ENCODE data around the gene ORAI3.

DNA sequence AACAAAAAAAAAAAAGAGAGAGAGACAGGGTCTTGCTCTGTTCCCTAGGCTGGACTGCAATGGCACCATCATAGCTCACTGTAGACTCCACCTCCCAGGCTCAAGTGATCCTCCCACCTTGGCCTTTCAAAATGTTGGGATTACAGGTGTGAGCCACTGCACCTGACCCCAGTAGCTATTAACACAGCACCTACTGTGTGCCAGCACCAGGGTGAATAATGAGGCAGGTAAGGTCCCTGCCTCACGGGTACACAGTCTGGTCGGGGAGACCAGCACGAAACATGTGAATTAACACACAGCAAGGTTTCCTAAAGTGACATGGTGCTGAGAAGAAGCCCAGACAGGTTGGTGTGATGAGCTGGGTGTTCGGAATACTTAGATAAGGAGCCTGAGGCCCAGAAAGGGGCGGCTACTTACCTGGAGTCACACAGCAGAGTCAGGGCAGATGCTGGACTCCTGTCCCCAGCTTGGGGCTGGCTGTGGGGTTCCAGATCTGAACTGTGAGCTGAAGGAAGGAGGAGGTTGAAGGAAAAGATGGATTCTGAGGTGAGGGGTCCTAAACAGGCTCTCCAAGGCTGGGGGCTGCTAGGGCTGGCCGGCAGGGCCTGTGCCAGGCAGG, 36.0 kb upstream of the ORAI3 start:
- TF ChIP-seq POLR2A (IDR thresholded peaks at IDR 0.05), result no peak
- TF ChIP-seq, protein P1, sequence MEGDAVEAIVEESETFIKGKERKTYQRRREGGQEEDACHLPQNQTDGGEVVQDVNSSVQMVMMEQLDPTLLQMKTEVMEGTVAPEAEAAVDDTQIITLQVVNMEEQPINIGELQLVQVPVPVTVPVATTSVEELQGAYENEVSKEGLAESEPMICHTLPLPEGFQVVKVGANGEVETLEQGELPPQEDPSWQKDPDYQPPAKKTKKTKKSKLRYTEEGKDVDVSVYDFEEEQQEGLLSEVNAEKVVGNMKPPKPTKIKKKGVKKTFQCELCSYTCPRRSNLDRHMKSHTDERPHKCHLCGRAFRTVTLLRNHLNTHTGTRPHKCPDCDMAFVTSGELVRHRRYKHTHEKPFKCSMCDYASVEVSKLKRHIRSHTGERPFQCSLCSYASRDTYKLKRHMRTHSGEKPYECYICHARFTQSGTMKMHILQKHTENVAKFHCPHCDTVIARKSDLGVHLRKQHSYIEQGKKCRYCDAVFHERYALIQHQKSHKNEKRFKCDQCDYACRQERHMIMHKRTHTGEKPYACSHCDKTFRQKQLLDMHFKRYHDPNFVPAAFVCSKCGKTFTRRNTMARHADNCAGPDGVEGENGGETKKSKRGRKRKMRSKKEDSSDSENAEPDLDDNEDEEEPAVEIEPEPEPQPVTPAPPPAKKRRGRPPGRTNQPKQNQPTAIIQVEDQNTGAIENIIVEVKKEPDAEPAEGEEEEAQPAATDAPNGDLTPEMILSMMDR (IDR thresholded peaks at IDR 0.05), result no peak

Data from thyroid gland (tissue), 4 donors.